ENCODE results near the gene PEX14. TPM values are rescaled to one million over a fixed set of nuclear protein-coding genes. Genes with fewer than 3 reads are reported as not detected.
A peak's percentile ranks its signal among the peaks of the same experiment; 100 is the strongest.

The PEX14 gene
- polyA plus RNA-seq, 1 donor (not counting 4 experiments of a cell fraction or from before 2014, with no cell fraction given), result 8.4 TPM

GRCh38 chr1:10634075-10634427, 159.3 kb downstream of the PEX14 start:
- DNase-seq (ENCODE audit: low read depth, low spot score), result no peak
- no peaks in the 10 kb centered on the region for H3K9me3 ChIP-seq (ENCODE audit: control insufficient read depth, low read depth, low read length)
- peak overlapping the region; percentile 97 for H3K27ac ChIP-seq (ENCODE audit: control insufficient read depth, insufficient read depth, low read length)
- dilution Hi-C loops (cut with MboI; ENCODE audit: extremely low pct_ligation_motif_present, low sequenced_read_pairs), result no loop called here
- H4K20me1 ChIP-seq (ENCODE audit: control insufficient read depth, extremely low read depth, insufficient read depth, low read length), result no peaks in the 10 kb centered on the region
- peaks cover 43% of the 10 kb centered on the region for H3K4me1 ChIP-seq (ENCODE audit: control insufficient read depth, extremely low read depth, insufficient read depth, low read length)
- FAIRE-seq, result no peak
- H3K9me1 ChIP-seq (ENCODE audit: control insufficient read depth, extremely low read depth, insufficient read depth, low read length), result no peaks in the 10 kb centered on the region
- no peaks in the 10 kb centered on the region for H3K79me2 ChIP-seq (ENCODE audit: control insufficient read depth, insufficient read depth, low read length)
- peak overlapping the region; percentile 87 for H3K9ac ChIP-seq (ENCODE audit: control insufficient read depth, extremely low read depth, insufficient read depth, low read length)
- H3K36me3 ChIP-seq (ENCODE audit: control insufficient read depth in 2 of 2, extremely low read depth in 1 of 2, insufficient read depth in 2 of 2, low read length in 2 of 2), result peaks cover 0 to 2% of the 10 kb centered on the region in 2 experiments
- H3K4me3 ChIP-seq (ENCODE audit: control insufficient read depth in 2 of 3, extremely low read depth in 1 of 3, insufficient read depth in 2 of 3, low read depth in 1 of 3, low read length in 3 of 3), result no peak overlapping the region
- no peak overlapping the region for H3K4me2 ChIP-seq (ENCODE audit: control insufficient read depth, extremely low read depth, insufficient read depth, low read depth, low read length)
- TF ChIP-seq CTCF (optimal IDR thresholded peaks at IDR 0.05 in 1 of 3, IDR thresholded peaks at IDR 0.05 in 1 of 3, conservative IDR thresholded peaks at IDR 0.05 in 1 of 3; ENCODE audit: extremely low read depth in 1 of 3, insufficient read depth in 2 of 3, low read length in 3 of 3) (no peak), EZH2 (IDR thresholded peaks at IDR 0.05; ENCODE audit: low read length) (no peak)
- H3K27me3 ChIP-seq (ENCODE audit: control insufficient read depth, extremely low read depth, insufficient read depth, low read length), result no peaks in the 10 kb centered on the region
- peak overlapping the region; percentile 43 for H2AFZ ChIP-seq (ENCODE audit: control insufficient read depth, low read length)

- no peak for TF ChIP-seq CTCF (optimal IDR thresholded peaks at IDR 0.05 in 1 of 3, IDR thresholded peaks at IDR 0.05 in 1 of 3, conservative IDR thresholded peaks at IDR 0.05 in 1 of 3; ENCODE audit: extremely low read depth in 1 of 3, insufficient read depth in 2 of 3, low read length in 3 of 3)
- TF ChIP-seq EZH2 (IDR thresholded peaks at IDR 0.05; ENCODE audit: low read length), result no peak
- peak overlapping the region in 2 of 3 experiments; percentile 29 to 43 for H3K4me3 ChIP-seq (ENCODE audit: control insufficient read depth in 2 of 3, extremely low read depth in 1 of 3, insufficient read depth in 2 of 3, low read depth in 1 of 3, low read length in 3 of 3)
- no peaks in the 10 kb centered on the region for H4K20me1 ChIP-seq (ENCODE audit: control insufficient read depth, extremely low read depth, insufficient read depth, low read length)
- dilution Hi-C loops (cut with MboI; ENCODE audit: extremely low pct_ligation_motif_present, low sequenced_read_pairs), result no loop called here
- DNase-seq (ENCODE audit: low read depth, low spot score) (peak; percentile 23), FAIRE-seq (peak; percentile 52)
- no peaks in the 10 kb centered on the region for H3K27me3 ChIP-seq (ENCODE audit: control insufficient read depth, extremely low read depth, insufficient read depth, low read length)
- H3K9me1 ChIP-seq (ENCODE audit: control insufficient read depth, extremely low read depth, insufficient read depth, low read length), result no peaks in the 10 kb centered on the region
- no peaks in the 10 kb centered on the region for H3K9me3 ChIP-seq (ENCODE audit: control insufficient read depth, low read depth, low read length)
- peaks cover 43% of the 10 kb centered on the region for H3K4me1 ChIP-seq (ENCODE audit: control insufficient read depth, extremely low read depth, insufficient read depth, low read length)
- peak overlapping the region; percentile 89 for H3K4me2 ChIP-seq (ENCODE audit: control insufficient read depth, extremely low read depth, insufficient read depth, low read depth, low read length)
- peaks cover 0 to 3% of the 10 kb centered on the region in 2 experiments for H3K36me3 ChIP-seq (ENCODE audit: control insufficient read depth in 2 of 2, extremely low read depth in 1 of 2, insufficient read depth in 2 of 2, low read length in 2 of 2)
- no peaks in the 10 kb centered on the region for H3K79me2 ChIP-seq (ENCODE audit: control insufficient read depth, insufficient read depth, low read length)
- peak overlapping the region; percentile 97 for H3K27ac ChIP-seq (ENCODE audit: control insufficient read depth, insufficient read depth, low read length)
- peak overlapping the region; percentile 43 for H2AFZ ChIP-seq (ENCODE audit: control insufficient read depth, low read length)
- peak overlapping the region; percentile 87 for H3K9ac ChIP-seq (ENCODE audit: control insufficient read depth, extremely low read depth, insufficient read depth, low read length)
Measured at GRCh38 chr1:10634428-10635084, 159.8 kb downstream of the PEX14 start.

All from keratinocyte (primary cell).